B cell (primary cell): Measurements from ENCODE around the gene TRNAU1AP. TPM values are rescaled to one million over a fixed set of nuclear protein-coding genes. Genes with fewer than 3 reads are reported as not detected.

Experiments used
- ATAC-seq: fragments of 200-7000 bp; cut with Tn5 transposase; one replicate; pipeline ENCODE4 v1.10.0; 2021; ENCODE audit warnings: low read depth, mild to moderate bottlenecking, moderate number of reproducible peaks, moderate library complexity
- CTCF ChIA-PET: fragments of 350-600 bp; sonication (Branson Sonifier 250); formaldehyde crosslinking; loops from one replicate; lab custom pipeline; 2021; ENCODE audit warnings: antibody characterized with exemption, inconsistent platforms; lab: Charles Lee
- POLR2A ChIA-PET: fragments of 350-600 bp; sonication (Branson Sonifier 250); formaldehyde crosslinking; loops from one replicate; lab custom pipeline; 2021; ENCODE audit warnings: antibody characterized with exemption; lab: Charles Lee
- DNase-seq: peaks from one replicate; pipeline ENCODE4 v3.0.0; 2013
- H2AFZ ChIP-seq: 2 replicates; pipeline ENCODE4 v1.6.1; 2012; ENCODE audit warnings: mild to moderate bottlenecking, low read depth, low read length; ENCODE audit not compliant: insufficient read depth, poor library complexity, severe bottlenecking
- H3K27ac ChIP-seq, 2 donors: 1 replicate in 1 of 2; 2 replicates in 1 of 2; pipeline ENCODE4 v1.5.1; 2012 to 2013; ENCODE audit warnings: low read length in 2 of 2, mild to moderate bottlenecking in 2 of 2, moderate library complexity in 1 of 2
- H3K27me3 ChIP-seq, 4 experiments: fragments of 200-600 bp in 1 of 4; sonication (generic) in 1 of 4; replicated peaks in 1 of 4; 1 replicate in 2 of 4; 2 replicates in 2 of 4; pipeline versions ENCODE4 v1.6.1 to v1.7.0; 2013 to 2016; ENCODE audit warnings: low read length in 3 of 4, mild to moderate bottlenecking in 2 of 4, mixed read lengths in 1 of 4, moderate library complexity in 1 of 4; ENCODE audit not compliant: insufficient read depth in 4 of 4, control insufficient read depth in 3 of 4; ENCODE audit errors: control extremely low read depth in 1 of 4
- H3K36me3 ChIP-seq, 2 experiments: replicated peaks in 1 of 2; 1 replicate in 1 of 2; 2 replicates in 1 of 2; pipeline versions ENCODE4 v1.6.1 to v1.7.1; 2013; ENCODE audit warnings: low read length in 1 of 2; ENCODE audit not compliant: insufficient read depth in 2 of 2, control insufficient read depth in 1 of 2; ENCODE audit errors: control extremely low read depth in 1 of 2, extremely low read depth in 1 of 2
- H3K4me1 ChIP-seq, 2 donors: fragments of 200-600 bp in 1 of 2; sonication (generic) in 1 of 2; 1 replicate in 1 of 2; 2 replicates in 1 of 2; pipeline versions ENCODE4 v1.5.1 to v1.6.1; 2013 to 2017; ENCODE audit warnings: low read length in 2 of 2; ENCODE audit not compliant: control insufficient read depth in 2 of 2, insufficient read depth in 2 of 2
- H3K4me2 ChIP-seq: replicated peaks from 2 replicates; pipeline ENCODE3; 2012; ENCODE audit warnings: mild to moderate bottlenecking, low read depth, low read length; ENCODE audit not compliant: poor library complexity, severe bottlenecking
- H3K4me3 ChIP-seq, 5 experiments: fragments of 200-600 bp in 1 of 5; sonication (generic) in 1 of 5; 1 replicate in 3 of 5; 2 replicates in 2 of 5; pipeline versions ENCODE4 v1.5.1 to v1.7.0; 2011 to 2016; ENCODE audit warnings: low read length in 4 of 5, mild to moderate bottlenecking in 4 of 5, low read depth in 2 of 5, control low read depth in 1 of 5, moderate library complexity in 1 of 5; ENCODE audit not compliant: insufficient read depth in 1 of 5; ENCODE audit errors: control extremely low read depth in 1 of 5, extremely low read depth in 1 of 5
- H3K79me2 ChIP-seq: fragments of 200-600 bp; sonication (generic); one replicate; pipeline ENCODE4 v1.6.0; 2016; ENCODE audit warnings: low read length; ENCODE audit not compliant: control insufficient read depth, insufficient read depth
- H3K9ac ChIP-seq: fragments of 200-600 bp; sonication (generic); 2 replicates; pipeline ENCODE4 v1.6.1; 2017; ENCODE audit warnings: mild to moderate bottlenecking, low read length, moderate library complexity
- H3K9me3 ChIP-seq, 3 donors: one replicate each; pipeline versions ENCODE4 v1.6.1 to v1.7.1; 2013; ENCODE audit warnings: low read length in 2 of 3; ENCODE audit not compliant: control insufficient read depth in 2 of 3, insufficient read depth in 1 of 3; ENCODE audit errors: control extremely low read depth in 1 of 3
- H4K20me1 ChIP-seq: 2 replicates; pipeline ENCODE4 v1.6.0; 2012; ENCODE audit warnings: mild to moderate bottlenecking, low read length; ENCODE audit not compliant: insufficient read depth, control insufficient read depth, poor library complexity, severe bottlenecking
- H3K27ac Mint-ChIP-seq: one replicate; pipeline ENCODE4 v1.8.0; 2021; ENCODE audit warnings: mixed read lengths
- H3K27me3 Mint-ChIP-seq: one replicate; pipeline ENCODE4 v1.8.0; 2021; ENCODE audit warnings: mixed read lengths
- H3K4me1 Mint-ChIP-seq: one replicate; pipeline ENCODE4 v1.8.0; 2021; ENCODE audit warnings: mixed read lengths
- H3K4me3 Mint-ChIP-seq: one replicate; pipeline ENCODE4 v1.8.0; 2021; ENCODE audit warnings: mixed read lengths
- H3K9me3 Mint-ChIP-seq: one replicate; pipeline ENCODE4 v1.8.0; 2022; ENCODE audit warnings: mixed read lengths; ENCODE audit not compliant: insufficient read depth
- CTCF ChIP-seq: fragments of 200-600 bp; IDR thresholded peaks from one replicate; pipeline ENCODE4 v1.8.0; 2022; ENCODE audit warnings: antibody characterized with exemption, mild to moderate bottlenecking
- EZH2 ChIP-seq: IDR thresholded peaks from 2 replicates; pipeline ENCODE4 v1.6.1; 2012; ENCODE audit warnings: borderline replicate concordance, low read depth, mild to moderate bottlenecking, moderate library complexity, low read length; ENCODE audit not compliant: insufficient read depth, poor library complexity, severe bottlenecking
- WGBS: methylation state at CpG from one replicate; pipeline ENCODE4 v1.1.5; 2013; ENCODE audit warnings: missing lambda C conversion rate; ENCODE audit not compliant: insufficient coverage; 5-methylcytosine and 5-hydroxymethylcytosine counted together
- intact Hi-C: fragments of 100-400 bp; cut with micrococcal nuclease; formaldehyde crosslinking; loops from one replicate; pipeline ENCODE4 v1.10.0; 2022
- polyA plus RNA-seq: library from polyadenylated mRNA; depleted of rRNA; stranded (reverse); fragments of >200 nt; gene quantifications from 2 replicates; pipeline ENCODE4 v1.2.3, GENCODE V29; 2012
- total RNA-seq, 2 donors: library from RNA; stranded (reverse); fragments of 120-200 nt in 1 of 2; gene quantifications; 1 replicate in 1 of 2; 2 replicates in 1 of 2; pipeline versions ENCODE4 v1.2.3 to v1.2.4, GENCODE V29; 2013 to 2022

TRNAU1AP gene
- total and polyA plus RNA-seq, 2 donors (not counting 1 experiment from before 2014, with no cell fraction given): 39.8 to 45.2 TPM

- H3K4me2 ChIP-seq: peak overlapping the region; percentile 75
- Mint-ChIP-seq H3K4me3 (peak overlapping the region; percentile 97), H3K27me3 (no peaks in the 10 kb centered on the region), H3K9me3 (no peaks in the 10 kb centered on the region), H3K4me1 (peaks cover 57% of the 10 kb centered on the region), H3K27ac (peak overlapping the region; percentile 98)
- ChIA-PET CTCF (interaction anchor here (0.5 to 4.3 kb wide), 7 partner anchors 10 to 369 kb away, joined by 3 to 24 read pairs (median 5); no protein-coding TSS in a partner anchor), POLR2A (interaction anchor here (0.6 to 1.7 kb wide), 6 partner anchors 72 to 1071 kb away, joined by 3 to 5 read pairs (median 4); partner anchors contain the start of genes SRSF4 and YTHDF2)
- TF ChIP-seq EZH2: no peak
- no peak for TF ChIP-seq CTCF
- intact Hi-C loops: loop anchor here (5.0 kb wide), 2 partner anchors 379 to 674 kb away; partner anchors contain the start of gene SRSF4
- no peaks in the 10 kb centered on the region for H3K27me3 ChIP-seq
- peak overlapping the region; percentile 86 for H3K9ac ChIP-seq
- 9% methylated on average over 6 of the region's 10 CpGs for WGBS
- H3K79me2 ChIP-seq: peaks cover 53% of the 10 kb centered on the region
- H3K36me3 ChIP-seq: peaks cover 21 to 46% of the 10 kb centered on the region in 2 experiments
- H3K4me1 ChIP-seq: peaks cover 47 to 60% of the 10 kb centered on the region in 2 donors
- peak overlapping the region in 1 of 2 donors; percentile 65 for H3K27ac ChIP-seq
- no peak for ATAC-seq
- peaks cover 62% of the 10 kb centered on the region for H4K20me1 ChIP-seq
- H3K4me3 ChIP-seq: peak overlapping the region; percentile 60 to 84 (median 80)
- peaks cover 0 to 5% (median 0%) of the 10 kb centered on the region in 3 donors for H3K9me3 ChIP-seq
- no peak for DNase-seq
- H2AFZ ChIP-seq: no peak overlapping the region
Observed at GRCh38 chr1:28507646-28508434, 45.0 kb upstream of the TRNAU1AP start.
